DND-41 (cell line): ENCODE data around the gene ALG12.

Source experiments
- ATAC-seq: fragments of 200-7000 bp; cut with Tn5 transposase; 3 replicates; pipeline ENCODE4 v1.9.1; 2021; ENCODE audit warnings: low read depth; ENCODE audit not compliant: insufficient read depth
- DNase-seq: peaks from one replicate; pipeline ENCODE4 v3.0.0-alpha.2; 2020
- H2AFZ ChIP-seq: 2 replicates; pipeline ENCODE4 v1.6.0; 2012; ENCODE audit warnings: low read depth, low read length
- H3K27ac ChIP-seq: 2 replicates; pipeline ENCODE4 v1.5.1; 2012; ENCODE audit warnings: low read length, inconsistent platforms
- H3K27me3 ChIP-seq: fragments of 200-600 bp; sonication (generic); 2 replicates; pipeline ENCODE4 v1.6.0; 2012; ENCODE audit warnings: low read length, mild to moderate bottlenecking, inconsistent platforms; ENCODE audit not compliant: insufficient read depth, poor library complexity
- H3K36me3 ChIP-seq: 2 replicates; pipeline ENCODE4 v1.5.1; 2012; ENCODE audit warnings: low read length, inconsistent platforms; ENCODE audit not compliant: insufficient read depth
- H3K4me1 ChIP-seq: 2 replicates; pipeline ENCODE4 v1.5.1; 2012; ENCODE audit warnings: mild to moderate bottlenecking, low read length; ENCODE audit not compliant: insufficient read depth
- H3K4me2 ChIP-seq: 2 replicates; pipeline ENCODE4 v1.6.0; 2012; ENCODE audit warnings: mild to moderate bottlenecking, moderate library complexity, low read length, inconsistent platforms; ENCODE audit not compliant: insufficient read depth
- H3K4me3 ChIP-seq, 2 experiments: fragments of 200-600 bp in 1 of 2; shearing (Covaris generic) in 1 of 2; 2 replicates each; pipeline ENCODE4 v1.5.1; 2012 to 2016; ENCODE audit warnings: inconsistent platforms in 2 of 2, low read length in 2 of 2, mild to moderate bottlenecking in 2 of 2, low read depth in 1 of 2, moderate library complexity in 1 of 2
- H3K79me2 ChIP-seq: 2 replicates; pipeline ENCODE4 v1.6.0; 2012; ENCODE audit warnings: low read length, inconsistent platforms; ENCODE audit not compliant: insufficient read depth
- H3K9ac ChIP-seq: 2 replicates; pipeline ENCODE4 v1.6.0; 2012; ENCODE audit warnings: low read depth, mild to moderate bottlenecking, inconsistent platforms, low read length, moderate library complexity
- H3K9me3 ChIP-seq: 2 replicates; pipeline ENCODE4 v1.5.1; 2012; ENCODE audit warnings: low read length, moderate library complexity, mild to moderate bottlenecking, inconsistent platforms; ENCODE audit not compliant: insufficient read depth, severe bottlenecking
- H4K20me1 ChIP-seq: 2 replicates; pipeline ENCODE4 v1.6.0; 2012; ENCODE audit warnings: low read length; ENCODE audit not compliant: insufficient read depth
- CTCF ChIP-seq: IDR thresholded peaks from 2 replicates; pipeline ENCODE4 v1.5.1; 2012; ENCODE audit warnings: borderline replicate concordance, low read length, moderate library complexity, mild to moderate bottlenecking; ENCODE audit not compliant: poor library complexity, severe bottlenecking; ENCODE audit errors: extremely low read depth
- EZH2 ChIP-seq: IDR thresholded peaks from 3 replicates; pipeline ENCODE4 v1.6.1; 2012; ENCODE audit warnings: borderline replicate concordance, low read depth, mild to moderate bottlenecking, moderate library complexity, low read length, inconsistent platforms; ENCODE audit not compliant: severe bottlenecking

ALG12 gene

GRCh38 chr22:49948958-49949913, 31.0 kb upstream of the ALG12 start:
- Histone ChIP-seq H3K4me2 (no peak overlapping the region), H3K27ac (no peak overlapping the region), H2AFZ (no peak overlapping the region), H3K4me3 (no peak overlapping the region), H3K36me3 (no peaks in the 10 kb centered on the region), H3K4me1 (no peaks in the 10 kb centered on the region), H3K27me3 (no peaks in the 10 kb centered on the region), H3K79me2 (no peaks in the 10 kb centered on the region), H3K9ac (no peak overlapping the region), H3K9me3 (no peaks in the 10 kb centered on the region), H4K20me1 (no peaks in the 10 kb centered on the region; the same call in 1 of the 2 replicates)
- no peak for DNase-seq
- no peak for TF ChIP-seq CTCF
- no peak for ATAC-seq

DNA sequence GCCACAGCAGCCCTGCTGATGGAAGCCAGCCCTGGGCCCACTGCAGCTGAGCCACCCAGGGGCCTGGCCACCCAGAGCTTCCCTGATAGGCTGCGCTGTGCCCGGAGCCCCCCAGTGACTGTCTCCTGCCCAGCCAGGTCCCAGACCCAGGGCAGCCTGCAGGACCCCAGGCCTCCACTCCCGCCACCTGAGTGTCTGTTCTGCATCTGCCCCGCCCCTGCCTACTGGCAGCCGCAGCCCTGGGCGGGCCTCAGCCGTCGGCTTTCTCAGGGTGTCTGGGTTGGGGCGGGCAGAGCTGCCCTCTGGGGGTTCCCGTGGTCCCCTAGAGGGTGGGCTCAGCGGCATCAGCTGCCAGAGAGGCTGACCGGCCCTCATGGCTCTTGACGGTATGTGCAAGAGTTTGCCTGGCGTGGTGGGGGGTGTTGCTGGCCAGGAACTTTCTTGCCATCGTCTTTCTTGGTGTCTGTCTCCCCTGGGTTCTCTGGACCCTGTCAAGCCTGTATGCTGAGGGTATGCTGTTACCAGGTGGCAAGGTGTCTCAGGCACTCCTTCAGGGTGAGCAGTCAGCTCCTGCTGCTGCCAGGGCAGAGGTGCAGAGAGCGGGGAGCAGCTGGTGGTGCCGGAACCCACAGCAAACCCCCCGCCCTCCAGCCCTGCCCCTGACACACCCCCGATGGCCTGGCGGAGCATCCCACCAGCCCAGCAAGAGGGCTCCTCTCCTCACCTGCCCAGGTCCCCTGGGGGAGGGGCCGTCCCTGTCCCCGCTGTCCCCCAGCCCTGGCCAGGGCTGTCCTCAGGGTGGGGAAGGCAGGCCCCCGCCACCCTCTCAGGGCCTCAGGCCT, 30.1 kb upstream of the ALG12 start:
- no peak overlapping the region for H3K4me2 ChIP-seq
- no peaks in the 10 kb centered on the region for H3K4me1 ChIP-seq
- ATAC-seq (no peak), DNase-seq (no peak)
- H3K36me3 ChIP-seq, result no peaks in the 10 kb centered on the region
- no peak overlapping the region for H3K27ac ChIP-seq
- no peak overlapping the region for H2AFZ ChIP-seq
- H3K9me3 ChIP-seq, result no peaks in the 10 kb centered on the region
- no peak overlapping the region for H3K9ac ChIP-seq
- no peak overlapping the region for H3K4me3 ChIP-seq
- no peaks in the 10 kb centered on the region for H3K79me2 ChIP-seq
- H4K20me1 ChIP-seq, result no peaks in the 10 kb centered on the region; the same call in 1 of the 2 replicates
- TF ChIP-seq EZH2, result no peak
- no peak for TF ChIP-seq CTCF
- no peaks in the 10 kb centered on the region for H3K27me3 ChIP-seq

- TF ChIP-seq CTCF (no peak), EZH2 (no peak)
- Histone ChIP-seq H3K79me2 (no peaks in the 10 kb centered on the region), H3K4me2 (no peak overlapping the region), H3K4me3 (no peak overlapping the region), H3K4me1 (no peaks in the 10 kb centered on the region), H3K36me3 (no peaks in the 10 kb centered on the region), H3K27ac (no peak overlapping the region), H4K20me1 (no peaks in the 10 kb centered on the region; the same call in 1 of the 2 replicates), H3K27me3 (no peaks in the 10 kb centered on the region), H3K9me3 (no peaks in the 10 kb centered on the region), H2AFZ (no peak overlapping the region), H3K9ac (no peak overlapping the region)
- DNase-seq (no peak), ATAC-seq (no peak)
These were observed 29.0 kb upstream of the ALG12 start for GRCh38 chr22:49947296-49947622.
